Measurements from ENCODE around the gene MTHFSD.

Gene MTHFSD

DNA sequence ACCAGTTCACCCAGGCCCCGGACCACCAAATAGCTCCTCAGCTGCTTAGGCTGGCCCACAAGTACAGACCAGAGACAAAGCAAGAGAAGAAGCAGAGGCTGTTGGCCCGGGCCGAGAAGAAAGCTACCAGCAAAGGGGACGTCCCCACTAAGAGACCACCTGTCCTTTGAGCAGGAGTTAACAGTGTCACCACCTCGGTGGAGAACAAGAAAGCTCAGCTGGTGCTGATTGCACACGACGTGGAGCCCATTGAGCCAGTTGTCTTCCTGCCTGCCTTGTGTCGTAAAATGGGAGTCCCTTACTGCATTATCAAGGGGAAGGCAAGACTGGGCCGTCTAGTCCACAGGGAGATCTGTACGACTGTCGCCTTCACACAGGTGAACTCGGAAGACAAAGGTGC is 29.3 kb downstream of the MTHFSD start:
- no peak overlapping the region for H3K27ac ChIP-seq
- no peak for TF ChIP-seq ZFX (IDR thresholded peaks at IDR 0.05; ENCODE audit: borderline replicate concordance)
- TF ChIP-seq, protein P1, sequence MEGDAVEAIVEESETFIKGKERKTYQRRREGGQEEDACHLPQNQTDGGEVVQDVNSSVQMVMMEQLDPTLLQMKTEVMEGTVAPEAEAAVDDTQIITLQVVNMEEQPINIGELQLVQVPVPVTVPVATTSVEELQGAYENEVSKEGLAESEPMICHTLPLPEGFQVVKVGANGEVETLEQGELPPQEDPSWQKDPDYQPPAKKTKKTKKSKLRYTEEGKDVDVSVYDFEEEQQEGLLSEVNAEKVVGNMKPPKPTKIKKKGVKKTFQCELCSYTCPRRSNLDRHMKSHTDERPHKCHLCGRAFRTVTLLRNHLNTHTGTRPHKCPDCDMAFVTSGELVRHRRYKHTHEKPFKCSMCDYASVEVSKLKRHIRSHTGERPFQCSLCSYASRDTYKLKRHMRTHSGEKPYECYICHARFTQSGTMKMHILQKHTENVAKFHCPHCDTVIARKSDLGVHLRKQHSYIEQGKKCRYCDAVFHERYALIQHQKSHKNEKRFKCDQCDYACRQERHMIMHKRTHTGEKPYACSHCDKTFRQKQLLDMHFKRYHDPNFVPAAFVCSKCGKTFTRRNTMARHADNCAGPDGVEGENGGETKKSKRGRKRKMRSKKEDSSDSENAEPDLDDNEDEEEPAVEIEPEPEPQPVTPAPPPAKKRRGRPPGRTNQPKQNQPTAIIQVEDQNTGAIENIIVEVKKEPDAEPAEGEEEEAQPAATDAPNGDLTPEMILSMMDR (IDR thresholded peaks at IDR 0.05) = no peak

DNA sequence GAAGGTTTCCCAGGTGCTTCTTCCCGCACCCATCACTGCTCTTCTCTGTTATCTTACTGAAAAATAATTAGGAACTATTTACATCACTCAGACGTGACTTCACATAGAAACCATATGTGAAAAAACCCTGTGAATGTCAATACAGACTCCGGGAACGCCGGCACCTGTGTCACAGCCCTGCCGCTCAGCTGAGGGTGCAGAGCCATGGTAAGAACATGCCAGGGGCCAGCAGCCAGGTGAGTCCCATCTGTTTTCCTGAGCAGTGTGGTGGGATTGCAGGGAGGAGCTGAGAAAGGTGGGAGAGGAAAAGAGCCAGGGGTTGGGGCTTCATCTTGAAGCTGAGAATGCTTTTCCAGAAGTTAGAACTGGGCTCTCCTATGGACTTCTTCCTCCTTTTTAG is 31.0 kb downstream of the MTHFSD start:
- H3K27ac ChIP-seq = no peak overlapping the region
- no peak for TF ChIP-seq ZFX (IDR thresholded peaks at IDR 0.05; ENCODE audit: borderline replicate concordance)
- TF ChIP-seq, protein P1 (IDR thresholded peaks at IDR 0.05) = no peak

DNA sequence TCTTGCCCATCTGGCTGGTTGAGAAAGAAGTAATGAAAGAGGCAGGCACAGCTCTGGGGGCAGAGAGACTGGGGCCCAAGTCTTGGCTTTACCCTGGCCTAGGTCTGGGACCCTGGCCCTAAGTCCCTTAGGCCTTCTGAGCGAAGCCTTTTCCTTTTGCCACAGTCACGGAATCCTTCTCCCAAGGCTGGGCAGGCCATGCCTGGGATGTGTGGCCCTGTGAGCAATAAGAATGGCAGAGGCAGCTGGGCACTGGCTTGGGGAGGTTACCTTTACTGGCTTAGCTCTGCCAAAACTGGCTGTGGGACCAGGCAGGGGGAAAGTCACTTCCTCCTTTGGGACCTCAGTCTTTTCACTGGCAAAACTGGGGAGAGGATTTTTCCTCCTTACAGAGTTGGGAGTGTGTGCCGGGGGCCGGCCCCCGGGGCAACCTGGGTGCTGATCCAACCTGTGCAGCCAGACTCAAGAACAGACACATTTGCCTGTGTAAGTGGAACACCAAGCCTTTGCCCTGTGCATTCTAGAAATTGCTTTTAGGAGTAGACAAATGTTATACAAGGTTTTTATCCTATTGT is 31.8 kb downstream of the MTHFSD start:
- no peak overlapping the region for H3K27ac ChIP-seq
- TF ChIP-seq ZFX (IDR thresholded peaks at IDR 0.05; ENCODE audit: borderline replicate concordance) = no peak
- TF ChIP-seq, protein P1 (IDR thresholded peaks at IDR 0.05) = no peak

DNA sequence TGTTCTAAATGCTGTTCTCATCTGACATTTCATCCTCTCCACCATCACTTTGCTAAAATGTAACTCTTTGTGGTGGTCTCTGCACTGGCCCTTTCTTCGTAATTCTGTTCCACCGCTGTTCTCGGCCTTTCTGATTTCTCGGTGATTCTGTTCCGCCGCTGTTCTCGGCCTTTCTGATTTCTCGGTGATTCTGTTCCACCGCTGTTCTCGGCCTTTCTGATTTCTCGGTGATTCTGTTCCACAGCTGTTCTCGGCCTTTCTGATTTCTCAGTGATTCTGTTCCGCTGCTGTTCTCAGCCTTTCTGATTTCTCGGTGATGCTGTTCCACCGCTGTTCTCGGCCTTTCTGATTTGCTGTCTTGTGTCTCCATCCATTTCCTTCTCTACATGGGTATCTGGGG is 32.4 kb downstream of the MTHFSD start:
- TF ChIP-seq, protein P1 (IDR thresholded peaks at IDR 0.05) = no peak
- no peak for TF ChIP-seq ZFX (IDR thresholded peaks at IDR 0.05; ENCODE audit: borderline replicate concordance)
- no peak overlapping the region for H3K27ac ChIP-seq

DNA sequence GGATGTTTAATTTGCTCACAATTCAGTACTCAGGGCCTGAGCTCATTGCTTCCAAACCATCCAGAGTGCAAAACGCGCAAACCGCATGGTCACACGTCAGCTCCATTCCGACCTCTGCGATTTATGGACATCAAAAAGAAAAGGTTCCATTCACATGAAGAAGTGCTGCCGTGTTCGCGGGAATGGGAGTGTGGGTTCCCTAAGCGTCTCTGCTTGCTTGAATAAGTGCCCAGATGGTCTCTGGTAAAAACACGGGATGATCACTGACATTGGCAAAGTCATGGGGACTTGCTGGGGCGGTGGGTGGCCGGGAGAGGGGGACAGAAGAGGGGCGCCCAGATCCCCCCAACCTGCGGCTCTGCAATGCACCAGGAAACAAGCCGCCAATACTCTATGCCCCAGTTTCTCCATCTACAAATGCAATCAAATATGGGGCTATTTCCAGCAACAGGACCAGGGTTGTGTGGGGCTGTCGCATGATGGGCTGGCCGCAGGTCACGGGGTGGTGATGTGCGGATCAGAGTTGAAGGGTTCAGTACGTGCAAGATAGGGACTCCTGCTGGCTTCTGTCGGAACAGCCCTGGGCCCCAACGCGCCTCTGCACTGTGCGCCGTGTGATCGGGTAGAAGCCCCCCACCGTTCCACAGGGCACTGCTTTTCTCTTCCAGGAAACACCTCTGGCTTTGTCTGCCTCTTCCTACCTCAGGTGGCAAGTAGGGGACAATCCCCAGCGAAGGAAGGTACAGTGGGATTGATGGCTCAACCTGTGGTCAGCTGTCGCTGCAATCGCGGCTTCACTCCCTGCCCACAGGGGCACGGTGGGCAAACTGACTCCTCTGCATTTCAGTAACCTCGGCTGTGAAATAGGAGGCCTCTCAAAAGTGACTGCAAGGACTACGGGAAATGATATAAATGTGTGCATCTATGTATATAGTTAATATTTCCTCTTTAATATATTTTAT is 33.5 kb downstream of the MTHFSD start:
- TF ChIP-seq, protein P1 (IDR thresholded peaks at IDR 0.05) = no peak
- TF ChIP-seq ZFX (IDR thresholded peaks at IDR 0.05; ENCODE audit: borderline replicate concordance) = no peak
- no peak overlapping the region for H3K27ac ChIP-seq

DNA sequence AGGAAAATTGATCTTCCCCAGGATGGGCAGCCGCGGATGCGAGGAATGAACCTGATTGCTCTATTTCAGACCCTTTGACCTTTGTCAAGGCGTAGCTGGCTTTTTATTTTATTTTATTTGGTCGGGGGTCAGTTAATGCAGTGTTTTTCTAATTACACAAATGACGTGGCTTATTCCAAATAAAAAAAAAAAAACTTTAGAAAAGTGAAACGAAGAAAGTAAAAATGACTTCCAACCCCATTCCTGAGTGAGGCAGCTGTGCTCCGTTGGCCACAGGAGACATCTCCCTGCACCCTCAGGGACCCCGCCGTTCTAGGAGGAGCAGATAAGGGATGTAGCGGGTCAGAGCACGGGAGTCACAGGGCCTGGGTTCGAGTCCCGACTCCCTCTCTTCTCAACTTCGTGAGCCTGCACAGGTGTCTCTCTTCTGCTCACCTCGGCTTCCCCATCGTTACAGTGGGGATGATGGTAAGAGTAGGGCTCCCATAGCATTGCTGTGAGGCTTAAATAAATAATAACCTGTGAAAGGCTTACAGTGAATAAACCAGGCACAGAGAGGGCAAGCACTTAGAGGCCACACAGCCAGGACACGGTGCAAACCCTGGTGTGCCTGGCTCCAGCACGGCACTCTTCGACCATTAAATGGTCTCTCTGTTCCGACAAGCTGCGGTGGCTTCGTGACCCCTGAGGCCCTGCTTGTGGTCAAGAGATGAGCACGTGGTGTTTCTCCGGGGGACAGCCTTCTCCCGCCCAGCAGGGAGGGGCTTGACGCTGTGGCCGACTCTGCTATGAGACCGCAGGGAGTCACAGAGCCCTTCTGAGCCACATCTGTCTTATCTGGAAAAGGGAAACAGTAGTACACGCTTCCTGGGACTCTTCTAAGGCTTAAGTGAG is 34.5 kb downstream of the MTHFSD start:
- TF ChIP-seq ZFX (IDR thresholded peaks at IDR 0.05; ENCODE audit: borderline replicate concordance) = no peak
- TF ChIP-seq, protein P1 (IDR thresholded peaks at IDR 0.05) = peak; percentile 66
- H3K27ac ChIP-seq = no peak overlapping the region

All from 22Rv1 (cell line).